Activated CD8-positive, alpha-beta memory T cell treated with anti-CD3 and anti-CD28 coated beads for 1 hour (primary cell): ENCODE results near the gene NAIF1.
"Not testable (repeated sequence)": the region's sequence is repeated elsewhere in the genome, so short reads cannot be mapped to it uniquely, and the experiment has no call there.

Experiments used
- DNase-seq, 2 donors: peaks; one replicate each; pipeline ENCODE4 v3.0.0-alpha.2; 2020; ENCODE audit warnings: low read depth in 1 of 2; ENCODE audit errors: extremely low read depth in 1 of 2

Gene NAIF1

DNA sequence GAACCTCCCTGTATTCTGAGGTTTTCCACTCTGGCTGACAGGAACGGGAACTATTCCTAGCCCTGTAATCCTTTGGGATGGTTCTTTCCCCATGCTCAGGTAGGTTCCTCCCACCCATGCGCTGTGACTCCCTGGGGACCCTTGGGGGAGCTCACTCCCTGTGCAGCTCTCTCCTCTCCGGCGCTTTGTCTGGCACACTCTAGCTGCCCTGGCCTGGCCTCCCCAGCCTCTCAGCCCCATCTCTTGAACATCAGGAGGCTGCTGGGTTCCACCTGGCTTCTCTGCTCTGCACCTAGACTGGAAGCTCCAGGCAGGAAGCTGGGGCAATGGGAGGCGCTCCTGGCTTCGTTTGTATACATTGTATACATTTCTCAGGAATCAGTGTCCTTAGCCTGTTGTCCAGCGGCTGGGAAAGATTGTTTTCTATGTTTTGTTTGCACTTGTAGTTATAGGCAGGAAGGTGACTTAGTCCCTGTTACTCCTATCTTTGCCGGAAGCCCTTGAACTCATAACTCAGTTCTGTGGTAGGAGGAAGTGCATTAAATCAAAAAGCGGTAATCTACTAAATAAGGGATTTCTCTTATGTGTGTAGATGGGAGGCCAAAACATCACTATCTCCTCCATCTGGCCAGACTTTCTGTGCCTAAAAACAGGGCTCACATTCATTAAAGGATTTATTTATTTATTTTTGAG lies 21.3 kb upstream of the NAIF1 start:
- DNase-seq, result no peak

DNA sequence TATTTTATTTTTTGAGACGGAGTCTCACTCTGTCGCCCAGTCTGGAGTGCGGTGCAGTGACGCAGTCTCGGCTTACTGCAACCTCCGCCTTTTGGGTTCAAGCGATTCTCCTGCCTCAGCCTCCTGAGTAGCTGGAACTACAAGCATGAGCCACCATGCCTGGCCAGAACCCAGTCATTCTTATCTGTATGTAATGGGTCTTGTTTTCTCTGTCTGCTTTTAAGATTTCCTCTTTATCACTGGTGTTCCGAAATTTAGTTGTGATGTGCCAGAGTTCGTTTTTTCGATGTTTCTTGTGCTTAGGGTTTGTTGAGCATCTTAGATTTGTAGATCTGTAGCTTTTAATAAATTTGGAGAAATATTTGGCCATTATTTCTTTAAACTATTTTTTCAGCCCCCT lies 20.1 kb upstream of the NAIF1 start:
- no peak for DNase-seq

DNA sequence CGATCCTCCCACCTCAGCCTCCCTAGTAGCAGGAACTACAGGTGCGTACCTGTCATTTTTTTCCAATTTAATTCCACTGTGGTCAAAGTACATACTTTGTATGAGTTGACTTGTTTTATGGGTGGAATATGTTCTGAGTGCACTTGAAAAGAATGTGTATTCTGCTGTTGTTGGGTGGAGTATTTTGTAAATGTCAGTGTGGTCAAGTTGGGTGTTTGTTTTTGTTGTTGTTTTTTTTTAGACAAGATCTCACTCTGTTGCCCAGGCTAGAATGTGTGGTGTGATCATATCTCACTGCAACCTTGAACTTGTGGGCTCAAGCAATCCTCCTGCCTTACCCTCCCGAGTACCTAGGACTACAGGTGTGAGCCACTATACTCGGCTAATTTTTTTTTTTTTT lies 18.8 kb upstream of the NAIF1 start:
- DNase-seq, result no peak

DNA sequence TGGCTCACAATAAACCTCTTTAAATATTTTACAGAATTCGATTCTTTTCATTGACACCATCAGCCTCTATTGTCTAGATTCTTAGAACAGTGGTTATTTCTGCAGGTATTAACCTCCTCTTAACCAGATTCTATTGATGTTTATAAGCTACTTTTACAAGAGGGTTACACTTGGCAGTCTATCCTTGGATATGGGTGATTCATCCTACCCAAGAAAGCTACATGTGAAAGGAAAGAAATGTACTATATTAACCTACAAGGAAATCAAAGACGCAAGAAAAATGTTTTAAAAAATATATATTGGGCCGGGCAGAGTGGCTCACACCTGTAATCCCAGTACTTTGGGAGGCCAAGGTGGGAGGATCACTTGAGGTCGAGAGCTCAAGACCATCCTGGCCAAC lies 17.6 kb upstream of the NAIF1 start:
- no peak for DNase-seq

DNA sequence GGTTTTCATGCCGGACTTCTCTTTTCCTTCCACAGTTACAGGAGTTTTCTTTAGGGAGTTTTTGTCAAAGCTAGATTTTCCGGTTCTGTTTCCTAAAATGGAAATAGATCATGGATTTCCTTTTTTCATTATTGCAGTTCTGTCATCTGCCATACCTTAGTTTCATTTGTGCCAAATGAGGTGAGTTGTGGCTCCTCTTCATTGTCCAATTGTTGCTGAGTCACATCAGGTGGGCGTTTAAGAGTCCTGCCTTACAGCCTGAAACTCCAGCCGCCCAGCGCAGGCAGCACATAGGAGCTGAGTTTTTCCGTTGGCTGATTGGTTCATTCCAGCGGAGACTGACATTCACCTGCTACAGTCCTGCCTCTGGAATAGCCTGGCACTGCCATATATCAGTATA lies 15.0 kb upstream of the NAIF1 start:
- no peak for DNase-seq

DNA sequence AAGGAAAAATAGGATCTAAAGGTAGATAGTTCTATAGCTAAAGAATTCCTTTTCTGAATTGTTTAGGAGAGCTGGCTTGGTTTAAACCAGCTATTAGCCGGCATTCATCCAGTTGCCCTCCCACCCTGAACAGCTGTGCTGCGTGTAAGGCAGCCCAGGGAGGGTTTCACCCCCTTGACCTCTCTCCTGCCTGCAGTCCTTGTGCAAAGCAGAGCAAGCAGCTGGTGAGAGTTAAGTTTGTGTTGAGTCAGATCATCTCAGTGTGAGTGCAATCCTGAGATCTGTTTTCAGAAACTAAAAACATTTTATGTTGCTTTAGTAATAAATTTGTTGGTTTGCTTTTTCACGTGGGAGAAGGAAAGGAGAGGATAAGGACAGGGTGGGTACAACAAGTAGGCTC lies 13.9 kb upstream of the NAIF1 start:
- DNase-seq, result no peak

DNA sequence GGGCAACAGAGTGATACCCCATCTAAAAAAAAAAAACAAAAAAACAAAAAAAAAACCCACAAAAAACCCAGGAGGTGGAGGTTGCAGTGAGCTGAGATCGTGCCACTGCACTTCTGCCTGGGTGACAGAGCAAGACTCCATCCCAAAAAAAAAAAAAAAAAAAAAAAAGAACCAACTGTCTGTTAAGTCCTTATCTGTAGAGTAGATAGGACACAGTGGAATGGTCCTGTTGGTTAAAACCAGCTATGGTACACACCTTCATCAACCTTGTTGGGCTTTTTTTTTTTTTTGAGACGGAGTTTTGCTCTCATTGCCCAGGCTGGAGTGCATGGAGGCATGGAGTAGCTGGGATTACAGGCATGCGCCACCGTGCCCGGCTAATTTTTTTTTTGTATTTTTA lies 13.1 kb upstream of the NAIF1 start:
- no peak for DNase-seq

DNA sequence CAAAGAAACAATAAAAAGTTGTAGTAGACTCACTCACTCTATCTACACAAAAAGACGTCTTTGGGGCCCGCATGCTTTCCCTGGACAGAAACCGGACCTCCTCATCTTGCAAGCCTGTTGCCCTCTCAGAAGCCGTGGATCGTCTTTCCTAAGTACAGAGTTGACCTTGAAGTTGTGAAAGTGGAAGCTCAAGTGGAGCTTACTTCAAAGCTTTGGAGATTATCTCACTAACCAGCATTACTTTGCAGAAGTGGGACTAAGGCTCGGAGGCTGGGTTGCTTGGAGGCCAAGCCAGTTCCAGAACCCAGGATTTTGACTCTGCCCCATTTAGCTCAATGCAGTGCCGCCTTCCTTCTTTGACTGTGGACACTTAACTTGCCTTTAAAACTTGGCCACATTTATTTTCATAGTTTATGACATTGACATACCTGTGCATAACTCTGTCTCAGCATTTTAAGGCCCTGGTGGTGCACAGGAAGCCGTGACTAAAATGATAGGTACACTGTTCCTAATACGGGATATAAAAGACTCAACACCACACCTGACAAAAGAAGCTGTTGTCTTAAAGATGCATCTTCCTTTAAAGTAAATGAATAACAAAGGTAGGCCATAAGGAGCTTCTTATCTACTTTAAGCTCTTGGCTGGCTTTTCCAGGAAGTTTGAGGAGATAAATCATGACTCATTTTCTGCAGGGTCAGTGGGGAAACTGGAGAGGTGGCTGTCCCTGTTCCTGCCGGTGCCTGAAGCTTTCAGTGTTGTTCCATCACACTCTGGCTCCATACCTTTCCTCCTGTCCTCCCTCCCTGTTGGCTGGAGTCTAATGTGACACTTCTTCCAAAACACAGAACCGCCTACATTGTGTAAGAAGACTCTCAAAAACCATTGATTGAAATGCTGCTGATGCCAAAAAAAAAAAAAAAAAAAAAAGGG lies 11.6 kb upstream of the NAIF1 start:
- DNase-seq, result no peak

DNA sequence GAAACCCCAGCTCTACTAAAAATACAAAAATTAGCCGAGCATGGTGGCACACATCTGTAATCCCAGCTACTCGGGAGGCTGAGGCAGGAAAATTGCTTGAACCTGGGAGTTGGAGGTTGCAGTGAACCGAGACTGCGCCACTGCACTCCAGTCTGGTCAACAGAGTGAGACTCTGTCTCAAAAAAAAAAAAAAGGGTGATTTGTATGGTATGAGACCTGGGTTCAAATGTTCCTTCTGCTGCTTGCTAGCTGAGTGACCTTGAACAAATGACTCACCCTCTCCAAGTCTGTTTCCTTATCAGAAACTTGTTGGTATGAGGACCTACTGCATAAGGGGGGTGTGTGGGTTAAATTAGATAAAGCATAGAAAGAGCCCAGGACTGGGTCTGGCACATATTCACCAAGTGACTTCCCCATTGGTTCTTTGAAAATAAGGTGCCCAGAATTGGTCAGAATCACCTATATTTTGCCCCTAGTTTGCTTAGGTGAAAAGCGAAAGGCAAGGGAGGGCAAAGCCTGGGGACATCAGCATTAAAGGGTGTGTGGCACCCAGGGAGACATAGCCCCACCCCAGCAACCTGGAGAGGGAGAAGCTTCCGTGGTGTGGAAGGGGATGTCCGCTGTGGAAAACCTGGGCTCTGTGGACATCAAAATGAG lies 10.9 kb upstream of the NAIF1 start:
- no peak for DNase-seq

DNA sequence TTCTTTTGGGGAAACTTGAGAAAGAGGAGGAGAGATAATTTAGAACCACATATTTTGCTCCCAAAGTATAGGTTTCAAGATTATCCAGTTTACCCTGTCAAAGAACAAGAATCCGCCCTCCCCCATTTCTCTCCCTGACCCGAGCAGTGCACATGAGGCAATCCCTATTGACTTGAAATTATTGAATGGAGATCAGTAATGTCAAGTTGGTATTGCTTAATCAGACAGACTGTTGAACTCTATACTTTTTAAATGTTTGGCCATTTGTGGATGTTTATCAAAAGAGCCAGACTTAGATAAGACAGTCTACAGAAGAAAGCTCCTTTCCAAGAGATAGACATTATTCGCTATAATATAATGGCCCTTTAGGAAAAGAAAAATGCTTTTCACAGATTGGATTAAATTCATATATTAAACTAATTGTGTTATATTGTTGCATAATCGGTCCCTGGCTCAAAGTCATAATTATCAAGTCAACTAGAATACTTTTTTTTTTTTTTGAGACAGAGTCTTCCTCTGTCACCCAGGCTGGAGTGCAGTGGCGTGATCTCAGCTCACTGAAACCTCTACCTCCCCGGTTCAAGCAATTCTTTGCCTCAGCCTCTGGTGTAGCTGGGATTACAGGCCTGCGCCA lies 6.2 kb upstream of the NAIF1 start:
- no peak for DNase-seq

DNA sequence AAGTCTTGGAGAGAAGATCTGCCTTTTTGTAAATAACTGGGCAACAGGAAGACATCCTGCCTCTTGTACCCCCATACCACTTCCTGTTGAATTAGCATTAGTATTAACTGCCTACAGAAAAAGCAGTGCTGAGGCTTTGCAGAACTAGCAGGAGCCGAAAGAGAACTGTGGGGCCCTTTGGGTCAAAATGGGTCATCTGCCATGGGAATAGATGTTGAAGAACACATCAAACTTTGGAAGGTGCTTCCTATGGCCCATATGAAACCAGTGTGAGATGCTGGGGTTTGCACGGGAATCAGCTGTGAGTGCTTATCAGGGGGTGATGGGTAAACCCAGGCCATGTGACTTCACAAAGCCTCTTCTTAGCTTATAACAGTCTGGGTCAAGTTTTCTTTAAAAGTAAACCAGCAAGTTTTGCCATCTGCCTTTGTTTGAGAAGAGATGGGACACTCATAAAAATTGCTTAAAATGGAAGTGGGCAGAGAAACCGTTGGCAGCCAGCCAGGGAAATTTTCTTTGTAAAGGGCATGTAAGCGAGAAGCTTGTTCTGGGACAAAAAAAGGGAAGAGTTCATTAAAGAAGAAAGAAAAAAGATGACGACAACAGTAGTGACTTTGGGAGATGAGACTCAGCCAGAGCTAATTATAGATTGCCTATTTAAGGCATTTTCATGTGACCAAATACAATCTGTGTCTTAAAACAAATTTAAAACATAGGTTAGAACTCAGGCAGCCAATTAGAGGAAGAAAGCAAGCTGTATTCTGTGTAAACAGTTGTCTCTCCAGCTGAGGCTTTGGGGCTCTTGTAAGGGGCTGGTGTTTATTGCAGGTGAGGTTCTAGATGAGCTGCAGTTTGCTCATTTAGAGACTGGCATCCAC lies 5.3 kb upstream of the NAIF1 start:
- DNase-seq, result peak in 1 of 2 donors; percentile 33

DNA sequence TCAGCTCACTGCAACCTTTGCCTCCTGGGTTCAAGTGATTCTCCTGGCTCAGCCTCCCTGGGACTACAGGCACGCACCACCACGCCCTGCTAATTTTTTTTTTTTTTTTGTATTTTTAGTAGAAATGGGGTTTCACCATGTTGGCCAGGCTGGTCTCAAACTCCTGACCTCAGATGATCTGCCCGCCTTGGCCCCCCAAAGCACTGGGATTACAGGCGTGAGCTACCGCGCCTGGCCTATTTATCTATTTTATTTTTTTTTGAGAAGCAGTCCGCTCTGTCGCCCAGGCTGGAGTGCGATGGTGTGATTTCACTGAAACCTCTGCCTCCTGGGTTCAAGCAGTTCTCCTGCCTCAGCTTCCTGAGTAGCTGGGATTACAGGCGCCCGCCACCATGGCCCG lies 4.4 kb upstream of the NAIF1 start:
- not testable (repeated sequence) for DNase-seq

DNA sequence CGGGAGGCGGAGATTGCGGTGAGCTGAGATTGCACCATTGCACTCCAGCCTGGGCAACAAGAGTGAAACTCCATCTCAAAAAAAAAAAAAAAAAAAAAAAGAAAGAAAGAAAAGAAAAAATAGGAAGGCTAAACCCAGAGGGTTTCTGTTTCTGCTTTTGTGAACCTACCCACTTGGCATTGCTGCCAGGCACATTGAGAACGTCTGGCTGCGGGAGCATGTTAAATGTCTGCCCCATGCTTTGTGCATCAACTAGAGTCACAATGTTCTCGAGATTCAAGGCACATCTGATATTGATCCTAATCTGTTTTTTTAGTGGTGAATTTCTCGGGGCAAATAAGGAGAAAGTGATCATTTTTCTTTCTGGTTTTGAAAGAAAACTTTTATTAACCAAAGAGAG lies 3.8 kb upstream of the NAIF1 start:
- no peak for DNase-seq

DNA sequence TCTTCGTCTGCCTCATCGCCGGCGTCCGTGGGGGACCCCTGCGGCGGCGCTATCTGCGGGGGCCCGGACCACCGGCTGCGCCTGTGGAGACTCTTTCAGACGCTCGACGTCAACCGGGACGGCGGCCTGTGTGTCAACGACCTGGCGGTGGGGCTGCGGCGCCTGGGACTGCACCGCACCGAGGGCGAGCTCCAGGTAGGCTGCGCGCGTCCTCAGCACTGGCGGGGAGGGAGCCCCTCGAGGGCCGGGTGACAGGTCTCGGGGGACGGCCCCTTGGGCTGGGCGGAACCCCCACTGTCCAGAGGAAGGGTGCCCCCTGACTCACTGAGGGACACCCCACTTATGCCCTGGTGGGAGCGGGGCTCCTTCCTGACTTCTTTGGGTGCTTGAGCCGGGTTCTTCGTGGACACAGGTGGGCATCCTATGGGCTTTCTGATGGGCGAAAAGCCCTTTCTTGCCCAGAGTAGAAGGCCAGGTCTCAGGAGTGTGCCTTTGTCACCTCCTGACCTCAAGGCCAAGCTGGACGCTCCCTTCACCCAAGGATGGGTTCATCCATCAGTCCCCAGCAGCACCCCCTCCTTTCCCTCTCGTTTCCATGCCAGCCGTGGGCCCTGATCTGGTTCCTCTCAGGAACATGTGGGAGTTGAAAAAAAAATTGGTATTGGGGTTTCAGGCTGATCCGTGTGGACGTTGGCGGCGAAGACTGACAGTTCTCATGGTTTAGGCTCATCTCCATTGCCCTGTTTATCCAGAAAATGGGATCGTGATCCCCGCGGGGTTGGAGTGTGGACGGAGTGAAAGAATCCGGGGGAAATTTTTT lies 1.5 kb upstream of the NAIF1 start:
- peak in 1 of 2 donors; percentile 23 for DNase-seq

DNA sequence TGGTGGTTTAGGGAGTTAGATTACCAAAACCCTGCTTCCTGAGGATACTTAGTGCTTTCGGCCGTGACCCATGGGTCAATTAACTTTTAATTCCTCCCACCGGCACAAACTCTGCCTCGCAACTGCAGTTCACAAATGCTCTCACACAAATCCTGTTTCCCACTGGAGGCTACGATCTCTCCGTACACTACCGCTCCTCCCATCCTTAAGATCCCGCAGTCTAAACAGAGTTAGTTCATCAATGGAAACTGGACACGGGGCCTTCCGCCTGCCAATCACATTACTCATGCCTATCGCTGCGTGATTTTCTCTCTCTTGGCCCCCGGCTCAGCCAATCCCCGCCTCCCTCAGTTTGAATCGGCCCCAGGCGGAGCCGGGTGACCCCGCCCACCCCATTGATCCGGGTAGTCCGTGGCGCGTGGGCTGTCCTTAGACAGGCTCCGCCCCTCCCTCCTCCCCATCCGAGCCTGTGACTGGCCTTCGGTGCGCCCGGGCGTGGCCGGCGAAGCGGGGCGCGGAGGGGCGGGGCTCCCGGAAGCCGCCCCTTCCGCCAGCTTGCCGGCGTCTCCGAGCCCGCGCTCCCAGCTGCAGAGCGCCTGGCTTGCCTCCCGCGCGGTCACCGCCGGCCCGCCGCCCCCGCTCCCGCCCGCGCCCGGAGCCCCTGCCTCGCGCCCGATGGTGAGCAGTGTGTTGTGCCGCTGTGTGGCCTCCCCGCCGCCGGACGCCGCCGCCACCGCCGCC lies 695 bp upstream of the NAIF1 start, which contains the start of gene SLC25A25:
SLC25A25 (plus strand) TSS at position 588 of the 741 bp plus-strand sequence; CDS start at position 676, 88 bp downstream.
- DNase-seq, result peak; percentile 99 to 100

DNA sequence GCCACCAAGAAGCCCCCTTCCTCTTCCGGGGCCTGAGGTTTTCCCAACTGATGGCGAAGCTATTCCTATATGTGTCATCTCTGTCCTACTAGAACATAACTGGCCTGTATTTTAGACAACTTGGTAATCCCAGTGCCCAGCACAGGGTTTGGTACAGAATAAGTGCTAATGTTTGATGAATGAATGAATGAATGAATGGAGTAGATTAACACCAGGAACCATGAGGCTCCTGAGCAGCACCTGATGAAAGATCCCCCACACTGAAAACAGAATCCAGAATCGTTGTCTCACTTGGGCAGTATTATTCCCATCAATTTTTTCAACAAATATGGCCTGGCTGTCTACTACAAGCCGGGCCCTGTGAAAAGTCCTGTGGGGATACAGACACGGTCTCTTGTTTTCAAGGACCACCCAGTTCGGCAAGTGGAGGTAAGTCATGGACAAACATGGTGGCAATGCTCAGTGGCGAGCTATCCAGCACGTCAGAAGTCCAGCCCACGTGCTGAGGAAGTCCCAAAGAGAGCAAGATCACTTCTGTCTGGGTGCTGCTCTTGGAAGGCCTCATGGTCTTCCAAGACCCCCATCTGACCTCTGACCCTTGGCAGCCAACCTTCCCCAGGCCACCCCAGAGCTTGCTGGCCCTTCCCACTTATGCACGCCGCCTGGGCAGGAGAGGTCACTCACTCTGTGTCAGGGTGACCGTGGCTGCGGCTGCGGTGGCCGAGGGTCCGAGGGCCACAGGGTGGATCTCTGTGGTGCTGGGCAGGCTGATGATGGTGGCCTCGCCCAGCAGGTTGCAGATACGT lies 1.0 kb downstream of the NAIF1 start:
- no peak for DNase-seq
